ENCODE measurements around the gene ZNF280B.
A peak's percentile ranks its signal among the peaks of the same experiment; 100 is the strongest.

Gene ZNF280B

DNA sequence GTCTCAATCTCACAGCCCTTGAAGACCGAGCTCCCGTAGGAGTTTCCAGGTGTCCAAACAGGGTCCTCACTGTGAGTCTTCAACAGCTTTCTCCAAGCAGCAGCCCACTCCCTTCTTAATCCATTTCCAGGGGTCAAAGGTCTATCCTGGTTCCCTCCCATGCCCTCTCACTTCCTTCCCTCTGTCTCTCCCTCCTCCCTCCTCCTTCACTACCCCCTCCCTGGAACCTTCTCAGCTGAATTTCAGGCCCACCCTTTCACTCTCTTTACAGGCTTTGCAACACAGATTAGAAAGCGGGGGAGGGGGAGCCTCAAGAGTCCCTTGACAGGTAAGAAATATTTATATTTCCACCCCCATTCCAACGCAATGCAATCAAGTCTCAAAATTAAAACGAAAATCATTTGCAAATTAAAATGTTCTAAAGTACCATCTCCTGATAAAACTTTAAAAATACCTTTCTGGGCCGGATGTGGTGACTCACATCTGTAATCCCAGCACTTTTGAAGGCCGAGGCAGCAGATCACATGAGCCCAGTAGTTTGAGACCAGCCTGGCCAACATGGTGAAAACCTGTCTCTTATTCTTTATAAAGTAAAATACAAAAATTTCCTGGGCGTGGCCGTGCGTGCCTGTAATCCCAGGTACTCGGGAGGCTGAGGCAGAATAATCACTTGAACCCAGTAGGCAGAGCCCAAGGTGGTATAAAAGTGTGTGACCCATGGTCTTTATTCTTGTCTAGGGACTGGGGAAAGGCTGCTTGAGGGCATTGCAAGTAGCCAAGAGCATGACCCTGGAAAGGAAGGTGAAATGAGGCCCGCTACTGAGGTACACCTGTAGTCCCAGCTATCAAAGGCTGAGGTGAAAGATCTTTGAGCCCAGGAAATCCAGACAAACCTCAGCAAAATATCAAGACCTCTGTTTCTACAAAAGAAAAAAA lies 12.4 kb upstream of the ZNF280B start:
- TF ChIP-seq, protein P1, sequence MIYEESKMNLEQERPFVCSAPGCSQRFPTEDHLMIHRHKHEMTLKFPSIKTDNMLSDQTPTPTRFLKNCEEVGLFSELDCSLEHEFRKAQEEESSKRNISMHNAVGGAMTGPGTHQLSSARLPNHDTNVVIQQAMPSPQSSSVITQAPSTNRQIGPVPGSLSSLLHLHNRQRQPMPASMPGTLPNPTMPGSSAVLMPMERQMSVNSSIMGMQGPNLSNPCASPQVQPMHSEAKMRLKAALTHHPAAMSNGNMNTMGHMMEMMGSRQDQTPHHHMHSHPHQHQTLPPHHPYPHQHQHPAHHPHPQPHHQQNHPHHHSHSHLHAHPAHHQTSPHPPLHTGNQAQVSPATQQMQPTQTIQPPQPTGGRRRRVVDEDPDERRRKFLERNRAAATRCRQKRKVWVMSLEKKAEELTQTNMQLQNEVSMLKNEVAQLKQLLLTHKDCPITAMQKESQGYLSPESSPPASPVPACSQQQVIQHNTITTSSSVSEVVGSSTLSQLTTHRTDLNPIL (CRISPR knock-in tag; IDR thresholded peaks at IDR 0.05; ENCODE audit: low read depth), result no peak
- TF ChIP-seq, protein P2, sequence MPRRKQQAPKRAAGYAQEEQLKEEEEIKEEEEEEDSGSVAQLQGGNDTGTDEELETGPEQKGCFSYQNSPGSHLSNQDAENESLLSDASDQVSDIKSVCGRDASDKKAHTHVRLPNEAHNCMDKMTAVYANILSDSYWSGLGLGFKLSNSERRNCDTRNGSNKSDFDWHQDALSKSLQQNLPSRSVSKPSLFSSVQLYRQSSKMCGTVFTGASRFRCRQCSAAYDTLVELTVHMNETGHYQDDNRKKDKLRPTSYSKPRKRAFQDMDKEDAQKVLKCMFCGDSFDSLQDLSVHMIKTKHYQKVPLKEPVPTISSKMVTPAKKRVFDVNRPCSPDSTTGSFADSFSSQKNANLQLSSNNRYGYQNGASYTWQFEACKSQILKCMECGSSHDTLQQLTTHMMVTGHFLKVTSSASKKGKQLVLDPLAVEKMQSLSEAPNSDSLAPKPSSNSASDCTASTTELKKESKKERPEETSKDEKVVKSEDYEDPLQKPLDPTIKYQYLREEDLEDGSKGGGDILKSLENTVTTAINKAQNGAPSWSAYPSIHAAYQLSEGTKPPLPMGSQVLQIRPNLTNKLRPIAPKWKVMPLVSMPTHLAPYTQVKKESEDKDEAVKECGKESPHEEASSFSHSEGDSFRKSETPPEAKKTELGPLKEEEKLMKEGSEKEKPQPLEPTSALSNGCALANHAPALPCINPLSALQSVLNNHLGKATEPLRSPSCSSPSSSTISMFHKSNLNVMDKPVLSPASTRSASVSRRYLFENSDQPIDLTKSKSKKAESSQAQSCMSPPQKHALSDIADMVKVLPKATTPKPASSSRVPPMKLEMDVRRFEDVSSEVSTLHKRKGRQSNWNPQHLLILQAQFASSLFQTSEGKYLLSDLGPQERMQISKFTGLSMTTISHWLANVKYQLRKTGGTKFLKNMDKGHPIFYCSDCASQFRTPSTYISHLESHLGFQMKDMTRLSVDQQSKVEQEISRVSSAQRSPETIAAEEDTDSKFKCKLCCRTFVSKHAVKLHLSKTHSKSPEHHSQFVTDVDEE (CRISPR knock-in tag; IDR thresholded peaks at IDR 0.05), result no peak
- TF ChIP-seq, protein P3, sequence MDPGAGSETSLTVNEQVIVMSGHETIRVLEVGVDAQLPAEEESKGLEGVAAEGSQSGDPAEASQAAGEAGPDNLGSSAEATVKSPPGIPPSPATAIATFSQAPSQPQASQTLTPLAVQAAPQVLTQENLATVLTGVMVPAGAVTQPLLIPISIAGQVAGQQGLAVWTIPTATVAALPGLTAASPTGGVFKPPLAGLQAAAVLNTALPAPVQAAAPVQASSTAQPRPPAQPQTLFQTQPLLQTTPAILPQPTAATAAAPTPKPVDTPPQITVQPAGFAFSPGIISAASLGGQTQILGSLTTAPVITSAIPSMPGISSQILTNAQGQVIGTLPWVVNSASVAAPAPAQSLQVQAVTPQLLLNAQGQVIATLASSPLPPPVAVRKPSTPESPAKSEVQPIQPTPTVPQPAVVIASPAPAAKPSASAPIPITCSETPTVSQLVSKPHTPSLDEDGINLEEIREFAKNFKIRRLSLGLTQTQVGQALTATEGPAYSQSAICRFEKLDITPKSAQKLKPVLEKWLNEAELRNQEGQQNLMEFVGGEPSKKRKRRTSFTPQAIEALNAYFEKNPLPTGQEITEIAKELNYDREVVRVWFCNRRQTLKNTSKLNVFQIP (CRISPR knock-in tag; IDR thresholded peaks at IDR 0.05; ENCODE audit: borderline replicate concordance, low read depth), result no peak
- no peak for TF ChIP-seq ZFP3 (CRISPR knock-in tag; IDR thresholded peaks at IDR 0.05)
- TF ChIP-seq ESRRG (CRISPR knock-in tag; IDR thresholded peaks at IDR 0.05), result no peak
- TF ChIP-seq, protein P4, sequence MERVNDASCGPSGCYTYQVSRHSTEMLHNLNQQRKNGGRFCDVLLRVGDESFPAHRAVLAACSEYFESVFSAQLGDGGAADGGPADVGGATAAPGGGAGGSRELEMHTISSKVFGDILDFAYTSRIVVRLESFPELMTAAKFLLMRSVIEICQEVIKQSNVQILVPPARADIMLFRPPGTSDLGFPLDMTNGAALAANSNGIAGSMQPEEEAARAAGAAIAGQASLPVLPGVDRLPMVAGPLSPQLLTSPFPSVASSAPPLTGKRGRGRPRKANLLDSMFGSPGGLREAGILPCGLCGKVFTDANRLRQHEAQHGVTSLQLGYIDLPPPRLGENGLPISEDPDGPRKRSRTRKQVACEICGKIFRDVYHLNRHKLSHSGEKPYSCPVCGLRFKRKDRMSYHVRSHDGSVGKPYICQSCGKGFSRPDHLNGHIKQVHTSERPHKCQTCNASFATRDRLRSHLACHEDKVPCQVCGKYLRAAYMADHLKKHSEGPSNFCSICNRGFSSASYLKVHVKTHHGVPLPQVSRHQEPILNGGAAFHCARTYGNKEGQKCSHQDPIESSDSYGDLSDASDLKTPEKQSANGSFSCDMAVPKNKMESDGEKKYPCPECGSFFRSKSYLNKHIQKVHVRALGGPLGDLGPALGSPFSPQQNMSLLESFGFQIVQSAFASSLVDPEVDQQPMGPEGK (CRISPR knock-in tag; IDR thresholded peaks at IDR 0.05; ENCODE audit: borderline replicate concordance), result no peak
- no peak for TF ChIP-seq PPARA (CRISPR knock-in tag; IDR thresholded peaks at IDR 0.05; ENCODE audit: borderline replicate concordance)
- TF ChIP-seq ZNF565 (CRISPR knock-in tag; conservative IDR thresholded peaks at IDR 0.05; ENCODE audit: low read depth), result no peak
- TF ChIP-seq, protein P5, sequence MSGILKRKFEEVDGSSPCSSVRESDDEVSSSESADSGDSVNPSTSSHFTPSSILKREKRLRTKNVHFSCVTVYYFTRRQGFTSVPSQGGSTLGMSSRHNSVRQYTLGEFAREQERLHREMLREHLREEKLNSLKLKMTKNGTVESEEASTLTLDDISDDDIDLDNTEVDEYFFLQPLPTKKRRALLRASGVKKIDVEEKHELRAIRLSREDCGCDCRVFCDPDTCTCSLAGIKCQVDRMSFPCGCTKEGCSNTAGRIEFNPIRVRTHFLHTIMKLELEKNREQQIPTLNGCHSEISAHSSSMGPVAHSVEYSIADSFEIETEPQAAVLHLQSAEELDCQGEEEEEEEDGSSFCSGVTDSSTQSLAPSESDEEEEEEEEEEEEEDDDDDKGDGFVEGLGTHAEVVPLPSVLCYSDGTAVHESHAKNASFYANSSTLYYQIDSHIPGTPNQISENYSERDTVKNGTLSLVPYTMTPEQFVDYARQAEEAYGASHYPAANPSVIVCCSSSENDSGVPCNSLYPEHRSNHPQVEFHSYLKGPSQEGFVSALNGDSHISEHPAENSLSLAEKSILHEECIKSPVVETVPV (CRISPR knock-in tag; IDR thresholded peaks at IDR 0.05), result no peak
- no peak for TF ChIP-seq TCF4 (CRISPR knock-in tag; IDR thresholded peaks at IDR 0.05; ENCODE audit: borderline replicate concordance)
- TF ChIP-seq GLIS3 (CRISPR knock-in tag; IDR thresholded peaks at IDR 0.05), result no peak
- TF ChIP-seq BACH2 (CRISPR knock-in tag; IDR thresholded peaks at IDR 0.05; ENCODE audit: borderline replicate concordance), result no peak
- no peak for TF ChIP-seq ZNF8 (CRISPR knock-in tag; IDR thresholded peaks at IDR 0.05)
- no peak for TF ChIP-seq ZFP30 (CRISPR knock-in tag; IDR thresholded peaks at IDR 0.05)
- TF ChIP-seq SNAI2 (CRISPR knock-in tag; IDR thresholded peaks at IDR 0.05), result no peak
- no peak for TF ChIP-seq RARB (CRISPR knock-in tag; IDR thresholded peaks at IDR 0.05)
- no peak for TF ChIP-seq CSDC2 (CRISPR knock-in tag; IDR thresholded peaks at IDR 0.05)
- ATAC-seq, result no peak

DNA sequence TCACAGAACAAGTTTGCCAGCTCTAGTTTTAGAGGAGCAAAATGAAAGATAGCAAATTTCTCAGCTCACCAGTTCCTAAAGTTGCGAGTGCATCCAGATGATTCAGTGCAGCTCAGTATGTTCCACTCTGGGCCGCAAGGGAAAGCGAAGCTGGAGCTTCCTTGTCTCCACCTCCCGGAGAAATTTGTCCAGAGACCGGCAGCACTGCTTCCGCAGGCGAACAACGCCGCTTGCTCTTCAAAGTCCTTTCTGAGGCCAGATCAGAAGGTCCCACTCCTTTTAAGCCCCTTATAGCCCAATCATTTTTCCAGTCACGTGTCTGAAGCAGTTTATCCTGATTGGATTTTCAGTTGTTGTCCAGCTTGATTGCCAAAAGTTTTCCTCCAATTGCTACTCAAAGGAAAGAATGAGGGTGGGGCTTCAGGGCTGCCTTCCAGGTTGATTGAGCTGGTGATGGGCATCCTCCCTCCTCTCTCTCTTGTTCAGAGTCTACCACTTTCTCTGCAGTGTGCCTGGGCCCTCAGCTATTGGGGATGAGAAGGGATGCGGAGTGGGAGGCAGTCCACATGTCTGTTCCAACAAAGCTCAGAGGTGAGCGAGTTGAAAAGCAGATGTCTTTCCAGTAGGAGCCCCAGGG lies 11.6 kb upstream of the ZNF280B start, which contains the start of gene ZNF280A:
TSS of gene ZNF280A (minus strand) at position 251 of the 637 bp plus-strand sequence. CDS start 4,640 bp downstream, outside the sequence.
- no peak for TF ChIP-seq SNAI2 (CRISPR knock-in tag; IDR thresholded peaks at IDR 0.05)
- TF ChIP-seq ZFP30 (CRISPR knock-in tag; IDR thresholded peaks at IDR 0.05), result no peak
- TF ChIP-seq BACH2 (CRISPR knock-in tag; IDR thresholded peaks at IDR 0.05; ENCODE audit: borderline replicate concordance), result no peak
- TF ChIP-seq, protein P1 (CRISPR knock-in tag; IDR thresholded peaks at IDR 0.05; ENCODE audit: low read depth), result no peak
- TF ChIP-seq RARB (CRISPR knock-in tag; IDR thresholded peaks at IDR 0.05), result no peak
- 0 out of 2 replicates have a peak, but pooled peaks have one; percentile 29 for TF ChIP-seq PPARA (CRISPR knock-in tag; IDR thresholded peaks at IDR 0.05; ENCODE audit: borderline replicate concordance)
- no peak for TF ChIP-seq ZFP3 (CRISPR knock-in tag; IDR thresholded peaks at IDR 0.05)
- ATAC-seq, result no peak; the same call in 2 of the 3 replicates
